ENCODE measurements around the gene SPTBN5. TPM values are rescaled to one million over a fixed set of nuclear protein-coding genes. Genes with fewer than 3 reads are reported as not detected.

Gene SPTBN5
- total and polyA plus RNA-seq, 2 experiments from 2014 or later = 0.57 to 1.1 TPM

DNA sequence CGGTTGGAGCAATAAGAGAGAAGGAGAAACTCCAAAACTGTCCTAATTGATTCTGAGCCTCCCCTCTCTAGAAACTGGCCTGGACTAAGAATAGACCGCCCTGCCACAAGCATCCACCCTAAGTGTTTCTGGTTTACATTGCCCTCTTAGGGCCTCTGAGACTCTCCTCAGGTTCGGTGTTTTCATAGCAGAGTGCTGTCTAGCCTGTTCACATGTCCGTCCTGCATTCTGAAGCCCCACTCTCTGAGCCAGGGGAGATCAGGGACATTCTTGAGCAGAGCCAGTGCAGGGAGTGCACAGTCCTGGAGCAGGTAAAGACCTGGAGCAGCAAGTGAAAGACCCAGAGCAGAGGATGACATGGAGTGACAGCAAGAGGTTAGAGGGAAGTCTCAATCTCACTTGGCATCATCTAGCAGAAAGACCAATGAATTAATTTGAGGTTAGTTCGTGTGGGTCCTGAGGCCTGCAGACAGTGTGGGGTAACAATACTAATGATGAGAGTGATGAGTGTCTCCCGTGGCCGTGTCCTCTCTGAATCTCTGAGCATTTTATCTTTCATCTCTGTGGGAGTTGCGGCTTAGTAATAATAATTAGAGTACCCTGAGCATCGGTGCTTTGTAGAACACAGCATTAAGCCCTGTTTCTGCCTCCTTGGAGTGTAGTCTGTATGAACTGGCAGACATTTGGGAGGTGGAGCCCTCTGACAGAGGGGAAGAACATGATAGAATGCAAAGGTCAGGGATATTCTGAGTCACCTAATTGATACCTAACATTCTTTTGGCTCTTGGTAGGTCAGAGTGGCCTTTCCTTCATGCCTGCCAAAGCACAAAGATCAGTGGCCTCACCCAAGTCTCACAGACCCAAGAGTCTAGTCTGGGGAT is 95.0 kb downstream of the SPTBN5 start:
- Mint-ChIP-seq H3K9me3 (no peaks in the 10 kb centered on the region), H3K4me3 (no peak overlapping the region), H3K4me1 (no peaks in the 10 kb centered on the region), H3K27me3 (ENCODE audit: insufficient read depth, low read depth, poor library complexity) (no peaks in the 10 kb centered on the region), H3K27ac (no peak overlapping the region; the same call in 1 of the 2 replicates), H3K36me3 (ENCODE audit: low read depth) (no peaks in the 10 kb centered on the region; the same call in 2 of the 3 replicates)
- H3K4me1 ChIP-seq (ENCODE audit: insufficient read depth) = no peaks in the 10 kb centered on the region
- H3K27me3 ChIP-seq (ENCODE audit: insufficient read depth) = no peaks in the 10 kb centered on the region
- no peak overlapping the region for H3K27ac ChIP-seq (ENCODE audit: low read depth)
- no peak for DNase-seq (ENCODE audit: low spot score)
- no peaks in the 10 kb centered on the region for H3K36me3 ChIP-seq (ENCODE audit: insufficient read depth)
- TF ChIP-seq CREB1 (CRISPR knock-in tag; IDR thresholded peaks at IDR 0.05; ENCODE audit: low read depth) (no peak), POLR2AphosphoS5 (IDR thresholded peaks at IDR 0.05; ENCODE audit: low read depth) (no peak), JUNB (IDR thresholded peaks at IDR 0.05; ENCODE audit: unreplicated experiment) (no peak)
- TF ChIP-seq, protein P1, sequence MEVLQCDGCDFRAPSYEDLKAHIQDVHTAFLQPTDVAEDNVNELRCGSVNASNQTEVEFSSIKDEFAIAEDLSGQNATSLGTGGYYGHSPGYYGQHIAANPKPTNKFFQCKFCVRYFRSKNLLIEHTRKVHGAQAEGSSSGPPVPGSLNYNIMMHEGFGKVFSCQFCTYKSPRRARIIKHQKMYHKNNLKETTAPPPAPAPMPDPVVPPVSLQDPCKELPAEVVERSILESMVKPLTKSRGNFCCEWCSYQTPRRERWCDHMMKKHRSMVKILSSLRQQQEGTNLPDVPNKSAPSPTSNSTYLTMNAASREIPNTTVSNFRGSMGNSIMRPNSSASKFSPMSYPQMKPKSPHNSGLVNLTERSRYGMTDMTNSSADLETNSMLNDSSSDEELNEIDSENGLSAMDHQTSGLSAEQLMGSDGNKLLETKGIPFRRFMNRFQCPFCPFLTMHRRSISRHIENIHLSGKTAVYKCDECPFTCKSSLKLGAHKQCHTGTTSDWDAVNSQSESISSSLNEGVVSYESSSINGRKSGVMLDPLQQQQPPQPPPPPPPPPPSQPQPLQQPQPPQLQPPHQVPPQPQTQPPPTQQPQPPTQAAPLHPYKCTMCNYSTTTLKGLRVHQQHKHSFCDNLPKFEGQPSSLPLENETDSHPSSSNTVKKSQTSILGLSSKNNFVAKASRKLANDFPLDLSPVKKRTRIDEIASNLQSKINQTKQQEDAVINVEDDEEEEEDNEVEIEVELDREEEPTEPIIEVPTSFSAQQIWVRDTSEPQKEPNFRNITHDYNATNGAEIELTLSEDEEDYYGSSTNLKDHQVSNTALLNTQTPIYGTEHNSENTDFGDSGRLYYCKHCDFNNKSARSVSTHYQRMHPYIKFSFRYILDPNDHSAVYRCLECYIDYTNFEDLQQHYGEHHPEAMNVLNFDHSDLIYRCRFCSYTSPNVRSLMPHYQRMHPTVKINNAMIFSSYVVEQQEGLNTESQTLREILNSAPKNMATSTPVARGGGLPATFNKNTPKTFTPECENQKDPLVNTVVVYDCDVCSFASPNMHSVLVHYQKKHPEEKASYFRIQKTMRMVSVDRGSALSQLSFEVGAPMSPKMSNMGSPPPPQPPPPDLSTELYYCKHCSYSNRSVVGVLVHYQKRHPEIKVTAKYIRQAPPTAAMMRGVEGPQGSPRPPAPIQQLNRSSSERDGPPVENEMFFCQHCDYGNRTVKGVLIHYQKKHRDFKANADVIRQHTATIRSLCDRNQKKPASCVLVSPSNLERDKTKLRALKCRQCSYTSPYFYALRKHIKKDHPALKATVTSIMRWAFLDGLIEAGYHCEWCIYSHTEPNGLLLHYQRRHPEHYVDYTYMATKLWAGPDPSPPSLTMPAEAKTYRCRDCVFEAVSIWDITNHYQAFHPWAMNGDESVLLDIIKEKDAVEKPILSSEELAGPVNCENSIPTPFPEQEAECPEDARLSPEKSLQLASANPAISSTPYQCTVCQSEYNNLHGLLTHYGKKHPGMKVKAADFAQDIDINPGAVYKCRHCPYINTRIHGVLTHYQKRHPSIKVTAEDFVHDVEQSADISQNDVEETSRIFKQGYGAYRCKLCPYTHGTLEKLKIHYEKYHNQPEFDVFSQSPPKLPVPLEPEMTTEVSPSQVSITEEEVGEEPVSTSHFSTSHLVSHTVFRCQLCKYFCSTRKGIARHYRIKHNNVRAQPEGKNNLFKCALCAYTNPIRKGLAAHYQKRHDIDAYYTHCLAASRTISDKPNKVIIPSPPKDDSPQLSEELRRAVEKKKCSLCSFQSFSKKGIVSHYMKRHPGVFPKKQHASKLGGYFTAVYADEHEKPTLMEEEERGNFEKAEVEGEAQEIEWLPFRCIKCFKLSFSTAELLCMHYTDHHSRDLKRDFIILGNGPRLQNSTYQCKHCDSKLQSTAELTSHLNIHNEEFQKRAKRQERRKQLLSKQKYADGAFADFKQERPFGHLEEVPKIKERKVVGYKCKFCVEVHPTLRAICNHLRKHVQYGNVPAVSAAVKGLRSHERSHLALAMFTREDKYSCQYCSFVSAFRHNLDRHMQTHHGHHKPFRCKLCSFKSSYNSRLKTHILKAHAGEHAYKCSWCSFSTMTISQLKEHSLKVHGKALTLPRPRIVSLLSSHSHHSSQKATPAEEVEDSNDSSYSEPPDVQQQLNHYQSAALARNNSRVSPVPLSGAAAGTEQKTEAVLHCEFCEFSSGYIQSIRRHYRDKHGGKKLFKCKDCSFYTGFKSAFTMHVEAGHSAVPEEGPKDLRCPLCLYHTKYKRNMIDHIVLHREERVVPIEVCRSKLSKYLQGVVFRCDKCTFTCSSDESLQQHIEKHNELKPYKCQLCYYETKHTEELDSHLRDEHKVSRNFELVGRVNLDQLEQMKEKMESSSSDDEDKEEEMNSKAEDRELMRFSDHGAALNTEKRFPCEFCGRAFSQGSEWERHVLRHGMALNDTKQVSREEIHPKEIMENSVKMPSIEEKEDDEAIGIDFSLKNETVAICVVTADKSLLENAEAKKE (CRISPR knock-in tag; IDR thresholded peaks at IDR 0.05) = no peak
- TF ChIP-seq, protein P2, sequence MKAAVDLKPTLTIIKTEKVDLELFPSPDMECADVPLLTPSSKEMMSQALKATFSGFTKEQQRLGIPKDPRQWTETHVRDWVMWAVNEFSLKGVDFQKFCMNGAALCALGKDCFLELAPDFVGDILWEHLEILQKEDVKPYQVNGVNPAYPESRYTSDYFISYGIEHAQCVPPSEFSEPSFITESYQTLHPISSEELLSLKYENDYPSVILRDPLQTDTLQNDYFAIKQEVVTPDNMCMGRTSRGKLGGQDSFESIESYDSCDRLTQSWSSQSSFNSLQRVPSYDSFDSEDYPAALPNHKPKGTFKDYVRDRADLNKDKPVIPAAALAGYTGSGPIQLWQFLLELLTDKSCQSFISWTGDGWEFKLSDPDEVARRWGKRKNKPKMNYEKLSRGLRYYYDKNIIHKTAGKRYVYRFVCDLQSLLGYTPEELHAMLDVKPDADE (IDR thresholded peaks at IDR 0.05) = no peak
- H3K4me3 ChIP-seq = no peak overlapping the region
- no peaks in the 10 kb centered on the region; the same call in 1 of the 2 replicates for H4K20me1 ChIP-seq (replicated peaks; ENCODE audit: insufficient read depth)
- H3K79me2 ChIP-seq (replicated peaks; ENCODE audit: insufficient read depth) = no peaks in the 10 kb centered on the region; the same call in 1 of the 2 replicates
- no peak for ATAC-seq
- no peak overlapping the region for H3K4me2 ChIP-seq
- no peak overlapping the region for H2AFZ ChIP-seq
- H3F3A ChIP-seq (replicated peaks; ENCODE audit: low read depth) = no peaks in the 10 kb centered on the region
- H3K9me2 ChIP-seq (ENCODE audit: insufficient read depth) = no peaks in the 10 kb centered on the region

Small RNAs within 50 kb of the gene (microRNA-seq; reads per million reads assigned to microRNA genes)
- not detected for gene MIR4310

Small RNAs within 50 kb of the gene (small RNA-seq; reads per million reads assigned to genes)
- gene JMJD7-PLA2G4B (ENCODE audit: low replicate concordance) (0.07 reads per million), gene MIR4310 (ENCODE audit: low replicate concordance) (not detected), gene RNA5SP393 (ENCODE audit: low replicate concordance) (not detected)

Other genes starting within 250 kb of the SPTBN5 start
- 58.9 and 69.6 TPM in 2 replicates for gene MGA, start 233.6 kb downstream of the SPTBN5 start, total RNA-seq (2014; rRNA removed; shearing (Covaris generic))
- gene MGA, start 233.6 kb downstream of the SPTBN5 start, polyA plus RNA-seq (2016; fragmentation: Nextera tagmentation; extraction: Ambion mirVana) = 37.7 and 42.6 TPM in 2 replicates
- 8.9 and 10.2 TPM in 2 replicates for gene MAPKBP1, start 119.6 kb downstream of the SPTBN5 start, total RNA-seq (2014; rRNA removed; shearing (Covaris generic))
- gene MAPKBP1, start 119.6 kb downstream of the SPTBN5 start, polyA plus RNA-seq (2016; fragmentation: Nextera tagmentation; extraction: Ambion mirVana) = 1.9 and 2.7 TPM in 2 replicates
- gene JMJD7, start 66.0 kb downstream of the SPTBN5 start, total RNA-seq (2014; rRNA removed; shearing (Covaris generic)) = 8.5 and 13.8 TPM in 2 replicates
- gene JMJD7, start 66.0 kb downstream of the SPTBN5 start, polyA plus RNA-seq (2016; fragmentation: Nextera tagmentation; extraction: Ambion mirVana) = 8.2 and 9.2 TPM in 2 replicates
- 3.4 and 4.4 TPM in 2 replicates for gene PLA2G4B, start 55.2 kb downstream of the SPTBN5 start, total RNA-seq (2014; rRNA removed; shearing (Covaris generic))
- gene PLA2G4B, start 55.2 kb downstream of the SPTBN5 start, polyA plus RNA-seq (2016; fragmentation: Nextera tagmentation; extraction: Ambion mirVana) = 9.5 and 9.6 TPM in 2 replicates
- 30.6 and 31.0 TPM in 2 replicates for gene EHD4, start 78.5 kb upstream of the SPTBN5 start, total RNA-seq (2014; rRNA removed; shearing (Covaris generic))
- gene EHD4, start 78.5 kb upstream of the SPTBN5 start, polyA plus RNA-seq (2016; fragmentation: Nextera tagmentation; extraction: Ambion mirVana) = 11.2 and 13.0 TPM in 2 replicates
- gene PLA2G4E, start 127.0 kb upstream of the SPTBN5 start, total RNA-seq (2014; rRNA removed; shearing (Covaris generic)) = not detected in 2 replicates
- gene PLA2G4E, start 127.0 kb upstream of the SPTBN5 start, polyA plus RNA-seq (2016; fragmentation: Nextera tagmentation; extraction: Ambion mirVana) = not detected in 2 replicates
- gene PLA2G4D, start 200.5 kb upstream of the SPTBN5 start, total RNA-seq (2014; rRNA removed; shearing (Covaris generic)) = 0.07 TPM in 1 of 2 replicates, not detected in the other
- gene PLA2G4D, start 200.5 kb upstream of the SPTBN5 start, polyA plus RNA-seq (2016; fragmentation: Nextera tagmentation; extraction: Ambion mirVana) = 0.15 TPM in 1 of 2 replicates, not detected in the other